ENCODE results near the gene GSTM2.

GRCh38 chr1:109619576-109620400 is 48.1 kb upstream of the GSTM2 start, which contains the start of the genes AMPD2 and GNAT2:
- TF ChIP-seq EZH2 (IDR thresholded peaks at IDR 0.05), result no peak
- no peak for TF ChIP-seq CTCF (IDR thresholded peaks at IDR 0.05)

All from neural progenitor cell (in vitro differentiated cells).